ELR (cell line): ENCODE measurements around the gene TCF23.

ENCODE experiments used
- DNase-seq: peaks from one replicate; pipeline ENCODE4 v3.0.0-alpha.2; 2015; ENCODE audit warnings: low read depth

TCF23 gene

DNA sequence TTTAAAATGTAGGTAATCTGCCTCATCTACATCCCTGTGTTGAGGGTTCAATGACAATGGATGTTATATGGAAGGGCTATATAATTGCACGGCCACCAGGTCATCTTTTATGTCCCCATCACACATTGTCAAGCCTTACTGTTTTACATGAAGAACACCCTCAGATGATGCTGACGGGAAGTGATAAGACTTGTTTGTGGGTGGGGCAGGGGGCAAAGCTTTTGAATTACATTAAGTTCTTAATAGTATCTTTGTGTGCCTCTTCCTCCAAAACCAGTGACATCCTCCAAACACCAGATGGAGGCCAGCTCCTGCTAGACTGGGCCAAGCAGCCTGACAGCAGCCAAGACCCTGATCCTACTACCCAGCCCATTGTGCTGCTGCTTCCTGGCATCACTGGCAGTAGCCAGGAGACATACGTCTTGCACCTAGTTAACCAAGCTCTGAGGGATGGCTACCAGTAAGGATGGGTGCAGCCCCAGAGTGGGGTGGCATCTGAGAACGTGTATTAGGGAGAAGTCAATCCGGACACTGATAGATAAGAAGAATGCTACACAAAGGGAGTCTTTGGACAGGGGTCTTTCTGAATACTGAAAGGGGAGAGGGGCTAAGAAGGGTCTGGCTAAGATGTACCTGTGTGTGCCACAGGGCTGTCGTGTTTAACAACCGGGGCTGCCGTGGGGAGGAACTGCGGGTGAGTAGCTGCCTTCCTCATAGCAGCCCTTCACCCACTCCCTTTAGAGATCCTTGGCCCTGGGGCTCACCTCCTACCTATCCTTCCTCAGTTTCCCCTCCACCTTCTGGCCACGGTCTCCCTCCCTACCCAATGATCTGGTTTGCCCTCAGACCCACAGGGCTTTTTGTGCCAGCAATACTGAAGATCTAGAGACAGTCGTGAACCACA, 19.9 kb upstream of the TCF23 start:
- DNase-seq, result no peak

DNA sequence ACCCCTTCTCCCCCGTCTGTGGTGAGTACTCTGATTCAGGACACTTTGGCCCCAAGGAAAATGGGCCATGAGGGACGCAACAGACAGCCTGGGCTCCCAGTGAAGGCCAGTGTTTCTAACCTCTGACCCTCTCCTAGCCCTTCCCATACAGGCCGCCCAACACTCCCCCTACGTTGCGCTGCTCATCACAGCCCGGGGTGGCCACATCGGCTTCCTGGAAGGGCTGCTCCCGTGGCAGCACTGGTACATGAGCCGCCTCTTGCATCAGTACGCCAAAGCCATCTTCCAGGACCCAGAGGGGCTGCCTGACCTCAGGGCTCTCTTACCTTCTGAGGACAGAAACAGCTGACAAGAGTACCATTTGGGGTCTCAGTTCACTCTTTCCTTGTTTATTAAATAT, 18.4 kb upstream of the TCF23 start:
- no peak for DNase-seq

GRCh38 chr2:27131429-27131828, 17.4 kb upstream of the TCF23 start:
- no peak for DNase-seq

DNA sequence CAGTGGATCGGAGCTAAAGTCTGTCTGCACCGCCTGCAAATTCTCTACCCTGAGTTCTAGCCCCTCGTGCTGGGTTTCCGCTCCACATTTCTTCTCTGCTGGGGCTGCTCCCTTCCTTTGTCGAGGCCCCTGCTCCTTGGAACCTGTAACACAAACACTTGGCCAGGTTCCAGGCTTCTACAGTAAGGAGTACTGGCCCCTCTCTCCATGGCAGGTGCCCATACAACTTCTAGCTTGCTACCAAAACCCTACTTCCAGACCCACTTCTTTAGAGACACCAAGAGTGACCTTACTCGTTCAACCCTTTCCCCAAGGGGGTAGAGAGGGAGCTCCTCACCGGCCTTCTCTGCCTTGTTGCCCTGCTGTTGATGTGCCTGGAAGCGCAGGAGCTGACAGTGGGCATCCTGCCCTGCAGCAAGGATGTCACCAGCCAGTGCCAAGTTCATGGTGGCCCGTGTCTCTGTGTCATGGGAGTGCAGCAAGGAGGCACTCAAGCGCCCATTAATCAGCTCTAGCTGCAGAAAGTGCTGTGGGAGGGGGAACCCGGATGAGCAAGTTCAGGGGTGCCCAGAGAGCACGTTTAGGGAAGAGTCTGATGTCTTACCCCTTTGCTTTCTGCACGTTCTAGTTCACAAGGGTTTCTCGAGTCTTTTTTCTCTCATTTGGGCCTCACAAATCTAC, 15.5 kb upstream of the TCF23 start:
- peak; percentile 19 for DNase-seq

DNA sequence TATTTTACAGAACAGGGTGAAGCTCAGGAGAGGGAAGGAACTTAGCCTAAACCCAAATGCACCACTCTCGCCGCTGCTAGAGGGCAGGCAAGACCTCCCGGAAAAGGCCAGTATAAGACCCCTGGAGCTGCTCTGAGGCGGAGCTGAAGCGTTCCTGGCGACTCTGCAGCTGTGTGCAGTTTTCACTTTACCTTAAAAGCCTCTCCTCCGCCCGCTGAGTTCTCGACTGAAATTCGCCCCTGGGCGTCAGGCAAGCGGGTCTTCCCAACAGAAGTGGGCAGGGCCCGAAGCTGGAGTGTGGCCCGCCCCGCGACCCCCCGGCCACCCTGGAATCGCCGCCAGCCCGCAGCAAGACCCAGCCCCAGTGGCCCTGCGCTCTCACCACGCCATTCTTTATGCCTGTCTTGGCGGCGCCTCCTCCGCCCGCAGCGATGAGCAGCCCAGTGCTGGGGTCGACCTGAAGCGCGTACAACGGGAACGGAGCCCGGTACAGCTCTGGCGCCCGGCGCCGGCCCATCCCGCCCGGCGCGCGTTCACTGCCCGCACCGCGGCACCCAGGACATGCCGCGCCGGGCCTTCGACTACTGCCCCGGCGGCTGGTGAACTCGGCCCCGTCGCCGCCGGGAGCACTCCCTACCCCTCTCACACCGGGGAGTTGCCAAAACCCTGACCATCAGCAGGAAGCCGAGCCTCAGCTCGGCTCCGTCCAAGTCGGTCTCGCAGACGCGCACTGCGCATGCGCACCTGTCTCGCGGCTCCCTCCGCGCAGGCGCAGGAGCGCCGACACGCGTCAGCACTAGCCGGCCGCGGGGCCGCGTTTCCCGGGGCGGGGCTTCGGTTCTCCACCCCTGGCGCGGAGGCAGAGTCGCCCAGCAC, 14.7 kb upstream of the TCF23 start, which contains the start of gene PREB:
TSS of gene PREB (minus strand) at position 732 of the 876 bp plus-strand sequence. CDS start at position 517, 215 bp downstream.
- peak; percentile 93 for DNase-seq

DNA sequence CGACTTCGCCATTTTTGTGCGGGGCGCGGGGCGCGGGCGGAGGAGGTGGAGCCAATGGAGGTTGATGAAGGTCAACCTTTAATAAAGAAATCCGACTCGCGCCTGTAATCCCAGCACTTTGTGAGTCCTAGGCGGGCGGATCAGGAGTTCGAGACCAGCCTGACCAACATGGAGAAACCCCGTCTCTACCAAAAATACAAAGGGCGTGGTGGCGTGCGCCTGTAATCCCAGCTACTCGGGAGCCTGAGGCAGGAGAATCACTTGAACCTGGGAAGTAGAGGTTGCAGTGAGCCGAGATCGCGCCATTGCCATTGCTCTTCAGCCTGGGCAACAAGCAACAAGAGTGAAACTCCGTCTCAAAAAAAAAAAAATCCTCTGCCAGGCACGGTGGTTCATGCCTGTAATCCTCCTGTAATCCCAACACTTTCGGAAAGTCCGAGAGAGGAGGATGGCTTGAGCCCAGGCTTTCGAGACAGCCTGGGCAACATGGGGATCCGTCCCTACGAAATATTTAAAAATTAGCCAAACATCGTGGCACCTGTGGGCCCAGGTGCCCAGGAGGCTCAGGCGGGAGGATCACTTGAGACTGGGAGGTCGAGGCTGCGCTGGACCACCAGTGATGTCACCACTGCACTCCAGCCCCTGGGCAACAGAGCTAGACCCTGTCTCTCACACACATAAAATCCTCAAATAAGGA, 13.9 kb upstream of the TCF23 start:
- DNase-seq, result no peak

- no peak for DNase-seq
Observed at GRCh38 chr2:27135478-27135955, 13.3 kb upstream of the TCF23 start.

DNA sequence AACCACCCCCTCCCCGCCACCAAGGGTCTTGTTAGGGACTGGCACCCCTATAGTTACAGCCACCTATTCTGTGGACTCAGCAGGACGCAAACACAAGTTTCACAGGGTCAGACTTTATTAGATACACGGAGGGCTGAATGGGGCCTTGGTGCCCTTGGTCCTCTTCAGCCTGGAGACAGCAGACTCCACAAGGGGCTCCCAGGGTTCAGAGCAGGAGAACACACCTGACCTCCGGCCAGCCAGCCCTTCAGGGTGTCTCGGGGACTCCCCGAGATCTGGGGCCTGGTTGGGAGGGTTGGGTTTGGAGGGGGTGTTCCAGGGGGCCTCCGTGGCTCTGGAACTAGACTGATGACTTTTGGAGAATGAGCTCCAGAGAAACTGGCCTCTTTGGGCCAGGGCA, 12.1 kb upstream of the TCF23 start:
- DNase-seq, result no peak

GRCh38 chr2:27137322-27137935, 11.4 kb upstream of the TCF23 start:
- DNase-seq, result no peak

- DNase-seq, result no peak
Observed at GRCh38 chr2:27138111-27138510, 10.7 kb upstream of the TCF23 start.

DNA sequence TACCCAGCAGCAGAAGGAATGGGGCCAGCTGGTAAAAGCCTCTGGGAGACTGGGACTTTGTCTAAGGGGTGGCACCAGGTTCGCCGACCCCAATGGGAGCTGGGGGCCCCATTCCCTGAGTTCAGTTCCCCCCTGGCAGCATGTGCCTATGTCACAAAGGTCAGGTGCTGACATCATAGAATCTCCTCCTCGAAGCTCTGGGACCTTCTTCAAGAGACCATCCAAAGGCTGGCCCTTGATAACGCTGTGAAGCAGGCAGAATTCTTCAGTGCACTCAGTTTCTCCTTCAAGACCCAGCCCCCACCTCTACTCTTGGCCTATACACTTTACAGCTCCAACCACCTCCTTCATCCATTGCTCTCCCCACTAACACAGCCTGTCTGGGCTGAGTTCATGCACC, 9.5 kb upstream of the TCF23 start, which contains the start of gene PRR30:
TSS of gene PRR30 (minus strand) at position 101 of the 400 bp plus-strand sequence. CDS start 1,081 bp downstream, outside the sequence.
- no peak for DNase-seq

- no peak for DNase-seq
Observed at GRCh38 chr2:27143285-27143684, 5.5 kb upstream of the TCF23 start.

DNA sequence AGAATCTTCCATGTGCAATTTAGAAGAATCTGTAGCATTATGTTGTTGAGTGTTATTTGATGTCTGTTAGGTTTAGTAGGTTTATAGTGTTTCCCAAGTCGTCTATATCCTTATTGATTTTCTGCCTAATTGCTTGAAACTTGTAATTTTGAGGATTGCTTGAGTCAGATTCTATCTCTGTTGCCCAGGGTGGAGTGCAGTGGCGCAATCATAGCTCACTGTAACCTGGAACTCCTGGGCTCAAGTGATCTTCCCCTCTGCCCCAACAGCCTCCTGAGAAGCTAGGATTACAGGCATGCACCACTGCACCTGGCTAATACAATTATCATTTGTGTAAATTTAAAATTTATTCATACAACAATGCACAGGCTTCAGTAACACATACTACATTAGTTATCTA, 3.1 kb upstream of the TCF23 start:
- no peak for DNase-seq

- no peak for DNase-seq
Observed at GRCh38 chr2:27147935-27148334, 869 bp upstream of the TCF23 start.

DNA sequence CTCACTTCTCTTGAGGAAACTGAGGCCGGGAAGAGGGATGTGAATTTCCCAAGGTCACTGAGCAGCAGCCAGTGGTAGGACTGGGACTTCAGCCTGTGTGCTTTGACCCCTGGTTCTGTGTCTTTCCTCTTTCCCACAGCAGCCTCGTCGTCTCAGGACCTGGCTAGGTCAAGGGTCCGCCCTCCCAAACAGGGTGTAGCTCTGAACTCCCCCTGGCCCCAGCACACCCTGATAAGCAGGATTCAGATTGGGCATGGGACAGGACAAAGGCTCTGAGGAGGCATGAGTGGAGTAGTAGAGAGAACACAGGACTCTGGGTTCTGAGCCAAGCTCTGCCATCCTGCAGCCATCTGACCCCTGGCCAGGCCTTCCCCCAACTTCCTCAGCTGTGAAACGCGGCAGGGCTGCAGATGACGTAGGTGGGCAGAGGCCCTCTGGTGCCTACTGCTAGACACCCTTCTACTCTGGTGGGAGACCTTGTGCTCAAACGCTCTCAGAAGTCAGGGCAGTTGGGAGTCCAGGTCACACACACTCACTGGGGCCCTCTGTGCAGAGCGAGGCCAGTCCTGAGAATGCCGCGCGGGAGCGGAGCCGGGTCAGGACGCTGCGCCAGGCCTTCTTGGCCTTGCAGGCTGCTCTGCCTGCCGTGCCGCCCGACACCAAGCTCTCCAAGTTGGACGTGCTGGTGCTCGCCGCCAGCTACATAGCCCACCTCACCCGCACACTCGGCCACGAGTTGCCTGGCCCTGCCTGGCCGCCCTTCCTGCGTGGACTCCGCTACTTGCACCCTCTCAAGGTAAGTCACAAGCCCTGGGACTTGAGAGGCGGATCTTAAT, 984 bp downstream of the TCF23 start:
- no peak for DNase-seq

GRCh38 chr2:27150639-27151230, 1.9 kb downstream of the TCF23 start:
- DNase-seq, result no peak

DNA sequence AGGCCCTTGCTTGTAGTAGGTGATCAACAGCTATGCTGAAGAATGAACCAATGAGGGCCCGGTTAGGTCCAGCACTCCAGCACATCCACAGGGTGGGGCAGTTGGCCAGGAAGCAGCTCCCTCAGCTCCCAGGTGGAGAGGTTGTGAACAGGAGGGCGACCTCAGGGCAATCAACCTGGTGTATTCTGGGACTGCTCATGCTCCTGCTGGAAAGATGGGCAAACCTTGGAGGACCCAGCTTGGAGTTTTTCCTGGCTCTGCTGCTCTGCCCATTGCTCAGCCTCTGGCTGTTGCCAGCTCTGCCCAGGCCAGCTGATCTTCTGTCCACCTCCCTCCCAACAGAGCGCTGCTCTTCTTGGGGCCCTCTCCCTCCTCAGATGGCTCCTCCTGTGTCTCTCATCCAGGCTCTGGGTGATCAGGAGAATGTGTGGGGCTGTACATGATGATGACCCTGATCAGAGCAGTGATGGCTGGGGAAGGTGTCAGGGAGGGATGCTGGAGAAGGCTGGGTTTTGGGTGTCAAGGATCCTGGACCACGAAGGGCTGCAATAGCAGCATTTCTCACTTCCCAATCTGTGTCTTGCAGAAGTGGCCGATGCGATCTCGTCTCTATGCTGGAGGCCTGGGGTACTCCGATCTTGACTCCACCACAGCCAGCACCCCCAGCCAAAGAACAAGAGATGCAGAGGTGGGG, 3.4 kb downstream of the TCF23 start:
- DNase-seq, result no peak

- peak; percentile 55 for DNase-seq
Observed at GRCh38 chr2:27152796-27153464, 4.1 kb downstream of the TCF23 start.
